Hippocampal formation (tissue), 2 donors: ENCODE data around the gene KLHL12.
"Not testable (repeated sequence)": the region's sequence is repeated elsewhere in the genome, so short reads cannot be mapped to it uniquely, and the experiment has no call there.

Experiments used
- DNase-seq, 2 donors: peaks; one replicate each; lab custom pipeline; 2025; lab: John Stamatoyannopoulos, UW

KLHL12 gene

DNA sequence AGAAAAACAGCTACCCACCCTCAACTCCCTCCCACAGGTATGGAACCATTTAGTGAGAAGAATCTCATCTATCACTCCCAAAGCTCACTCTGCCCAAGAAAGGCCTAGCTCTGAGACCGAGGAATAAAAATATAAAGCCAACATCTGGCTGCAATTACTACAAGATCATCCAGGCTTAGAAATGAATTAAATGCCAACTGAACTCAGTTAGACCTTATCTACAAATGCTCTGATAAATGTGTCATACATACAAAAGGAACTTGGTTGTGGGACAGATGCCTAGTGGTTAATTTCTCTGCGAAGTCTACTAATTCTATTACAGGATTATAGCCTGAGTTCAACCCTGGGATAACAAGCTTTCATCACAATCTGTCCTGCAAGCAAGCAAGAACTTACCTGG is 24.4 kb upstream of the KLHL12 start:
- DNase-seq: no peak

DNA sequence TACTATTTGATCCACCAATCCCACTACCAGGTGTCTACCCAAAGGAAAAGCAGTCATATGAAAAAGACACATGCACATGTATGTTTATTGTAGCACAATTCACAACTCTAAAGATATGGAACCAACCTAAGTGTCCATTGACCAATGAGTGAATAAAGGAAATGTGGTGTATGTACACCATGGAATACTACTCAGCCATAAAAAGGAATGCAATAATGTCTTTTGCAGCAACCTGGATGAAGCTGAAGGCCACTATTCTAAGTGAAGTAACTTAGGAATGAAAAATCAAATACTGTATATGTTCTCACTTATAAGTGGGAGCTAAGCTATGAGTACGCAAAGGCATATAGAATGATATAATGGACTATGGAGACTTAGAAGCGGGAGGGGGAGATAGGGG is 18.4 kb upstream of the KLHL12 start:
- DNase-seq: no peak

DNA sequence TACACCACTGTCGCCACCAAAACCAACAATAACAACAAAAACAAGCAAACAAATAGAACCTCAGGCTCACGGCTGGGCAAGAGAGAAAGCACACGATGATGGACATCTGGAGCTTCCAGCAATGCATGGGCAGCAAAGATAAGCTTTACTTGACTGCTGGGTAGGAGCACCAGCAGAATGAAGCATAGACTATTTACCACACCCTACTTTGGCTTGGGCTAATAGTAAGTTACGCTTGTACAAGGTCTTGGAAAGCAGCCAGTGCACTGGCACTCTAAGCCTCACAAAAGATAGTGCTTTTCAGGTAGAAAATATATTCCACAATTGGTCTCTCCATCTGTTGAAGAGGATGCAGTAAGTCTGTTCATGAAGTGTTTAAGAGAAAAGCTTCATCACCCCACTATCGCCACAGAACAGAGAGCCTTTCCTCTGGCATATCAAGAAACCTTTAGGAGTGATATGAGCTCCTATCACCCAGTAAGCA is 17.4 kb upstream of the KLHL12 start:
- no peak for DNase-seq

DNA sequence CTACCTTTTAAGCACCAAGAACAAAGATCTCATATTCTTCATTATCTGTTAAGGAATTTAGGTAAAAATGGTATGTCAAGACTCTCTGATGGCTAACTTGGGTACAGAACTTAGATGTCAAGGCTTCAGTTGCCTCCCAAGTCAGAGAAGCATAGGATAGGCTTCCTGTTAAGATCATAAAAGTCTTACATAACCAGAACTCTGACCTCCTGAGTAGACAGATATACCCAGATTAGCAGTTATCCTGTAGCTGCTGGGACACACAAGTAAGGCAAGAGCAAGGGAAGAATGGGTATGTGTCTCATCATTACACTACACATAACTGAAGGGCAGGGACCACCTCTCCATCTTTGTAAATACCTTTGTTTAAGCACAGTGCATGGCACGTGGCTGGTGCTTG is 15.4 kb upstream of the KLHL12 start:
- no peak for DNase-seq

DNA sequence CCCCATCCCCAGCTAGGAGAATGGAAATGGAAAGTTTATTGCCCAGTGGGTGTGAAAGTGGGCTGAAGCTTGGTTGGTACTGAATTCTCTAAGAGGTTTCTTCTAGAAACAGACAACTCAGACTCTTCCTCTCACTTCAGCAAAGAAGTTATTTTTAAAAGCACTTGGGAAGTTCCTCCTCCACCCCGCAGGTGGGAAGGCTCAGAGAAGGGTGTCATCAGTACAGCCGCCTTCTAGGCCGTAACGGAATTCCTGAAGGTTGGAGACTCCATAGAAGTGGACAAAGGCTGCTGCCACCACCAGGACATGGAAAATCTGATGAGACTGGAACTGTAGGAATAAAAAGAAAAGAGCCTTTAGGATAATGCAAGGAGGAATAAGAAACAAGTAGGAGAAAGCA is 14.3 kb upstream of the KLHL12 start:
- no peak for DNase-seq

DNA sequence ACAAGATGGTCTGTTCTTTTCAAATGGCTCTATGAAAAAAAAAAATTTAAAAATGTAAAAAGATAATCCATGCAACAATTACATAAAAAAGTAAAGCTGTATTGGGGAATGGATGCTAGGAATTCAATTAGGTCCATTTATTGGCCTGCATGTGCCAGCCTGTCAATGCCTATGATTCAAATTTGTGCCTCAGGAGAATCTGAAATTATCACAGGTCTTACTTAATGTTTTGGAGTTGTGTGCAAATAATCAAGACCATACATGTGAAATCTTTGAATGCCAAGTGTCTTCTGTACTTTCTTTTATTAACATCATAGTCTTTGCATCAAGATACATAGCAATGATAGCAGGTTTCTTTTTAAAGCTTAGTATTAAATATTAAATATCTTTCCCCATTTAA is 13.5 kb upstream of the KLHL12 start:
- no peak for DNase-seq

DNA sequence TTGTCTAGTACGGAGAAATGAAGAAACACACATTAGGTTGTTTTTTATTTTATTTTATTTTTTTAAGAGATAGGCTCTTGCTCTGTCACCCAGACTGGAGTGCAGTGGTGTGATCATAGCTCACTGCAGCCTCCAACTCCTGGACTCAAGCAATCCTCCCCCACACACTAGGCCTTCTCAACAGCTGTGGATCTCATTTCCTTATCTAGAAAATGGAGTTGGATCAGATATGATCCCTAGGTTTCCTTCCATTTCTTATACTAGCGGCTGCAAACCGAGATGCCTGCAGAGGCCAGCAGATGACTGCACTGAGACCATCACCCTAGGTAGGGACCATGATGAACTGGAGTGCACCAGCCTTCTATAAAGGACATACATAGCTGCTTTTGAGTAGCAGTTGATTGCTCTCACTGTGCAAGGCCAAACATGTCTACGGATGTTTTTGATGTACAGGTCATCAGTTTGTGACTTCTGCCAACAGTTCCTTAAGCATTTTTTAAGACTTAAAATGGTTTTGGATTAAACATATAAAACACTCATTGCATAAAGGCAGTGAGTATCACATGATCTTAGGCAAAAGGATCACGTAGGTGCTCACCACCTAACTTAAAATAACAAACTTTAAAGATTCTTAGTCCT is 11.4 kb upstream of the KLHL12 start:
- no peak for DNase-seq

DNA sequence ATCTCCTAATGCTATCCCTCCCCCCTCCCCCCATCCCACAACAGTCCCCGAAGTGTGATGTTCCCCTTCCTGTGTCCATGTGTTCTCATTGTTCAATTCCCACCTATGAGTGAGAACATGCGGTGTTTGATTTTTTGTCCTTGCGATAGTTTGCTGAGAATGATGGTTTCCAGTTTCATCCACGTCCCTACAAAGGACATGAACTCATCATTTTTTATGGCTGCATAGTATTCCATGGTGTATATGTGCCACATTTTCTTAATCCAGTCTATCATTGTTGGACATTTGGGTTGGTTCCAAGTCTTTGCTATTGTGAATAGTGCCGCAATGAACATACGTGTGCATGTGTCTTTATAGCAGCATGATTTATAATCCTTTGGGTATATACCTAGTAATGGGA is 9.4 kb upstream of the KLHL12 start:
- not testable (repeated sequence) for DNase-seq

DNA sequence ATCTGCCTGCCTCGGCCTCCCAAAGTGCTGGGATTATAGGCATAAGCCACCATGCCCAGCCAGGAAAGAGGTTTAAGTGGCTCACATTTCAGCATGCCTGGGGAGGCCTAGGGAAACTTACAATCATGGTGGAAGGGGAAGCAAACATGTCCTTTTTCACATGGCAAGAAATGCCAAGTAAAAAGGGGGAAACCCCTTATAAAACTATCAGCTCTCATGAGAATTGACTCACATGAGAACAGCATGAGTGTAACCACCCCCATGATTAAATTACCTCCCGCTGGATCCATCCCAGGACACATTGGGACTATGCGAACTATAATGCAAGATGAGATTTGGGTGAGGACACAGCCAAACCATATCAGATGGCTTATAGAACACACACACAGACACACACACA is 8.8 kb upstream of the KLHL12 start:
- no peak for DNase-seq

DNA sequence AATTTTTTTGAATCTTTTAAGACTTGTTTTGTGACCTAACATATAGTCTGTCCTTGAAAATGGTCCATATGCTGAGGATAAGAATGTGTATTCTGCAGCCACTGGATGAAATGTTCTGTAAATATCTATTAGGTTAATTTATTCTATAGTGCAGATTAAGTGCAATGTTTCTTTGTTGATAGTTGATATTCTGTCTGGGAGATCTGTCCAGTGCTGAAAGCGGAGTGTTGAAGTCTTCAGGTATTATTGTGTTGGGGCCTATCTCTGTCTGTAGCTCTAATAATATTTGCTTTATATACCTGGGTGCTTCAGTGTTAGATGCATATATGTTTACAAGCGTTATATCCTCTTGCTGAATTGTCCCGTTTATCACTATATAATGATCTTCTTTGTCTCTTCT is 7.7 kb upstream of the KLHL12 start:
- no peak for DNase-seq

DNA sequence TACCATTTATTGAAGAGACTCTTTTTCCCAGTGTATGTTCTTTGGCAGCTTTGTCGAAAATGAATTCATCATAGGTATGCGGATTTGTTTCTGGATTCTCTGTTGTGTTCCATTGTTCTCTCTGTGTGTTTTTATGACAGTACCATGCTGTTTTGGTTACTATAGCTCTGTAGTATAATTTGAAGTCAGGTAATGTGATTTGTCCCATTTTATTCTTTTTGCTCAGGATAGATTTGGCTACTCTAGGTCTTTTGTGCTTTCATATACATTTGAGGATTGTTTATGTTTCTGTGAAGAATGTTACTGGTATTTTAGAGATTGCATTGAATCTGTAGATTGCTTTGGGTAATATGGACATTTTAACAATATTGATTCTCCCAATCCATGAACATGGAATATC is 5.4 kb upstream of the KLHL12 start:
- no peak for DNase-seq

DNA sequence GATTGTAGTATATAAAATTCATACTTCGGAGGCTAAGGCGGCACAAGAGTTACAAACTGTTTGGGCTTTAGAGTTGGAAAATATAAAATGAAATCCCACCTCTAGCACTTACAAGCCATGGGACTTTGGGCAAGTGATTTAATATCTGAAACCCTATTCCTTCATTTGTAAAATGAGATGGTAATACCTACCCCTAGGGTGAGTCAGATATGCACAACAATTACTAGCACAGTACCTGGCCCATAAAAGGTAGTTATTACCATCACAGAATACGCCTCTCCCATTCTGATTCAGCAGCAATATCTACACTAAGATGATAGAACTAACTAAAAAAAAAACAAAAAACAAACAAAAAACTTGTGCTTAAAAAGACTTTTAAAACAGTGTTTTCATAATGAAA is 3.5 kb downstream of the KLHL12 start:
- DNase-seq: no peak

DNA sequence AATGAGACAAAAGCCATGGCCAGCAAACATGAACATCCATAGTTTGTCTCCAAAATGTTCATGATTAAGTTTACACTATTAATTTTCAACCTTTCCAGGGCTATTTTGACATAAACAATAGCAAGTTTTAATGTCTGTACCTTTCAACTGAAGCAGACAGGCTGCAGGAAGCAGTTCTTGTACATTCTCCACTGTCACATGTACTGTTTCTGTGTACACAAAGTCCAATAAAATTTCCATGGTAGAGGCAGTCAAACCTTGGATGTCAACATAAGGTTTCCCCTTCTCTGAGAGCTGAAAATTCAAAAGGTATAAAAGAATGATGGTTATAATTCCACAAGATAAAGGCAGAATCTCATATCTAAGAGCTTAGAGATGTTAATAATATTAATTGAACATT is 7.4 kb downstream of the KLHL12 start:
- DNase-seq: no peak

DNA sequence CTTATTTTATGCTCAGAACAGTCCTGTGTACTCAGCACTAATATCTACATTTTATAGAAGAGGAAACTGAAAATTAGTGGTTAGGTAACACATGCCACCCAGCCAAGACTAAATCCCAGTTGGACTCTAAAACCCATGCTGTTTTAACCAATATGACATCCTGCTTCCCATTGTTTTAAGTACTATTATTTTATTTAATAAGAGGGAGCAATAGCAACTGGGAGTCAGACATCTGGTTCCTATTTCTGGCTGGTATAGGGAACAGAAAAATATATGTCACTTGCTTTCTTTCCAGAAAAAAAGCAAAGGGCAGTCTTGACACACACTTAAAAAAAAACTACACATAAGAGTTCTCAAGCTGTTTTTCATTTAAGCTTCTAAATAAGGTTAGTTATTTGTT is 11.9 kb downstream of the KLHL12 start:
- no peak for DNase-seq

DNA sequence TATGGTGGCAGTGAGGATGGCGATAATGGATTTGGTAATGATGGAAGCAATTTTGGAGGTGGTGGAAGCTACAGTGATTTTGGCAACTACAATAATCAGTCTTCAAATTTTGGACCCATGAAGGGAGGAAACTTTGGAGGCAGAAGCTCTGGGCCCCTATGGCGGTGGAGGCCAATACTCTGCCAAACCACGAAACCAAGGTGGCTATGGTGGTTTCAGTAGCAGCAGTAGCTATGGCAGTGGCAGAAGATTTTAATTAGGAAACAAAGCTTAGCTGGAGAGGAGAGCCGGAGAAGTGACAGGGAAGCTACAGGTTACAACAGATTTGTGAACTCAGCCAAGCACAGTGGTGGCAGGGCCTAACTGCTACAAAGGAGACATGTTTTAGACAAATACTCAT is 14.6 kb downstream of the KLHL12 start:
- not testable (repeated sequence) for DNase-seq

DNA sequence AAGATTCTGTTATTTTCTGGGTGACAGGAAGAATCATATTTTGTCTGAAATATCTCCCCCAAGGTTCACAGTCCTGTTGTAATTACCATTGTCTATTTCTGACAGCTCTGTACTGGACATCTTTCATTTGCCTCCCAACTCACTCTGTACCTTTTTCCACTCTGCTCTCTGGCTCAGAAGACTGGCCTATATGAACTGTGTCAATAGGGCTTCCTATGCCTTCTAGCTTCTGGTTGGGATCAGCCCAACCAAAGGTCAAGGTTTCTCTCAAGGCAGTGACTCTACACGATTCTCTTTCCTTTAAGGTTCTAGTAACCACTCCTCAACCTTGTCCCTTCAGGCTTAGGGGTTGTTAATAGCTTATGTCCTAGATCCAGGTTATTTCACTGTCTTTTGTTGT is 17.5 kb downstream of the KLHL12 start:
- no peak for DNase-seq

DNA sequence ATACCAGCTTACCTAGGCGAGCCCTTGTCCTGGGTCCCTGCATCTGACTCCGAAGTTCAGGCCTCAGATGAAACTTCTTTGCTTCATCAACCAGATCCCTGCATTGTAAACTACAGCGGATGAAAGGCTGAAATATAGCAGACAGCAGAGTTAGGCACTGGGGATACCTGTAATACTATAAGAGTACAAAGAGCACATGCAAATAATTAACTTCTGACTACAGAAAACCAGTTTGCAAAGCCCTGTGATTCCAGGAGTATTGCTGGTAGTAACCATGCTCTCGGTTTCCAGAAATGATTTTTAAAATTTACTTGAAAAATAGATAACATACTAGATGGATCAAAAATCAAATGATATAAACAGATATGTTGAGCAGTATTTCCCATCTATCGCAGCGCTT is 18.0 kb downstream of the KLHL12 start:
- DNase-seq: no peak

DNA sequence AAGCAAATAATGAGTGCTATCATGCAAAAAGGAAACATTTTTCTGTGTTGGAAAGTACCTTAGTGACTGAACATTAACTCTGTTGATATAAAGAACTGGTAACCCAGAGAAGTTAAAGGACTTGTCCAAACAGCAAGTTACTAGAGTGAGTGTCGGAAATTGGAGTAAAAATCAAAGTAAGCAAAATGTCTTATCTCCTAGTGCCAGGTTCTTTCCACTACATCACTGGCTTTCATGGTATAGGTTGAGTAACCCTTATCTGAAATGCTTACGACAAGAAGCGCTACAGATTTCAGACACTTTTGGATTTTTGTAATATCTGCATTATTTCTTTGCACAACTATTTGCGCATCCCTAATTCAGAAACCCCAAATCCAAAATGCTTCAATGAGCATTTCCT is 21.7 kb downstream of the KLHL12 start:
- no peak for DNase-seq

DNA sequence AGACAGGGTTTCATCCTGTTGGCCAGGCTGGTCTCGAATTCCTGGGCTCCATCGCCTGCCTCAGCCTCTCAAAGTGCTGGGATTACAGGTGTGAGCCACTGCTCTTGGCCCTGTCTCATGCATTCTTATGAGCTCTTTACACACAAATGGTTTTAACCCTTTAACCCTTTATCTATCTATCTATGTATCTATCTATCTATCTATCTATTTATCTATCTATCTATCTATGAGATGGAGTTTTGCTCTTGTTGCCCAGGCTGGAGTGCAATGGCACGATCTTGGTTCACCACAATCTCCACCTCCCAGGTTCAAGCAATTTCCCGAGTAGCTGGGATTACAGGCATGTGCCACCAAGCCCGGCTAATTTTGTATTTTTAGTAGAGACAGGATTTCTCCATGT is 23.2 kb downstream of the KLHL12 start:
- DNase-seq: not testable (repeated sequence)

DNA sequence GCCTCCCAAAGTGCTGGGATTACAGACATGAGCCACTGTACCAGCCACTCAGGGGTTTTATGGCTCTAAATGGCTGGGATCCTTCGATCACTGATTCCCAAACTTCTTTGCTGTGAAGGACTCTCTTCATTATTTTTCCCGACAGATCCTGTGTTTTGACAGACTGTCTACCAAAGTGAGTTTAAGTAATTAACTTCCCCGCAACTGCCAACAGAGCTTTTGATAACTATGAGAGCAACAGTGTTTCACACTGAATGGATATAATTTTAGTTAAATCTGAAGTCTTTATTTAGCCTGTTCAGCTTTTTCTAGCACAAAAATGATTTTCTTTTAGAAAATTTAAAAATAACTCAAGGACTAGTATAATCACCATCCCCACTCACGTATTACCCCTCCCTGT is 25.5 kb downstream of the KLHL12 start:
- no peak for DNase-seq

DNA sequence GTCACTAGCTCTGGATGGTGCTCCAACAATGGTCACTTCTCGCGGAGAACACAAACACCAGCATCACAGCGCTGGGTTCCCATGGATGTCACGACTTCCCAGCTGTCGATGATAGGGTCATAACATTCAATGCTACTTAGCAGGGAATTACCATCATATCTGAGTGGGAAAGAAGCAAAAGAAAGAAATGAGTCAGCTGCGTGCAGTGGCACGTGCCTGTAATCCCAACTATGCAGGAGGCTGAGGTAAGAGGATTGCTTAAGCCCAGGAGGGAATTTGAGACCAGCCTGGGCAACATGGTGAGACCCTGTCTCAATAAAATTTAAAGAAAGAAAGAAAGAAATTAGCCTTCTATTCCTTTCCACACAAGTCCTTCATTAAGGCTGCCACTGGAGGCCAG is 34.5 kb downstream of the KLHL12 start:
- DNase-seq: no peak

DNA sequence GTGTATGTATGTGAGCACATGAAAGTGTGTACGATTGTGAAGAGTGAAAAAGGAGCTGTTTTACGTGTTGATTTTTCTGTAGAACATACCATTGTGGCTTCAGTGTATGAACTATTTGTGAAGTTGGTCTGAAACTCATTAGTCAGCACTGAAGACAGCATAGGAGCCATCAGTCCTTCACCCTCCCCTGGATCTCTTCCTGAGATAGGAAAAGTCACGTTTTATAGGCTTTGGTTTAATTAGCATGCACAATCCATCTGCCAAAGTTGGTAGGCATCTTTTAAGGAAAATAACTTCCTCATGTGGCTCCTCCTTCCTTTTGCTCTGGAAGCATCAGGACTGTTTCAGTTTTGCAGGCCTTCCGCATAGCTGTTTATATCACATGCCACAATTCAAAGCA is 36.6 kb downstream of the KLHL12 start:
- no peak for DNase-seq

DNA sequence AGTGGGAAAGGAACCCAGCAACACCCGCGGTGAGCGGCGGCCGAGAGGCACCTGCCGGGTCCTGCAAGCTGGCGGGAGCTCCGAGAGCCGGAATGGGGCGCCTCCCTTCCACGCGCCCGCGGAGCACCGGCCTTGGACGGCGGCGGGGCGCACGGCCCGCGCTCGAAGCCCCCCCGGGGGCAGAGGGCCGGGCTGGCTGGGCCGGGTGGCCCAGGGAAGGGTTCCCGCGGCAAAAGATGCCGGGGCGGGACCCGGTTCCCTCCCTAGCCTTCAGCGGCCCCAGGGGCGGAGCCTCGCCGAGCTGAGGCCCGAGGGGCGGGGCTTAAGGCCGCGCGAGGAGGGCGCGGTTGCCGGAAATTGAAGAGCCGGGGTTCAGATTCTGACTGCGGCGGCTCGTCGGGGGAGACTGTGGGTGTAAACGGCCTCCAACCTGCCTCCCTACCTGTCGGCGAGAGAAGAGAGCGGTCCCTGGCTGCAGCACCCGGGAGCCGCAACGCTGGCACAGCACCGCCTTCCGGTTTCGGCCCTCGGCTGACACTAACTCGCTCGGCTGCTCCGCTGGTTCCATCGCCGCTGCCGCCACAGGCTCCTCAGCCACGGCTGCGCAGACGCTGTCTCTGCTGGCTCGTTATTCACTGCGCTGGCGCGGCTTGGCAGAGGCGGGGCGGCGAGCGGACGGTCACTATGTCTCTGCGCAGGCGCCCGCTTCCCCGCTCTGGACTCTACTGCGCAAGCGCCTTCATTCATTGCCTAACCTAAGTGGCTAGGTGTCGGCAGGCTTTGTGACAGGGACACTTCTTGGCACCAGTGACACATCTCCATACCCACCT is 38.3 kb downstream of the KLHL12 start, which contains the start of gene RABIF:
RABIF (minus strand) TSS at position 619 of the 830 bp plus-strand sequence; CDS start at position 568, 51 bp downstream.
- peak; percentile 89 to 92 for DNase-seq

DNA sequence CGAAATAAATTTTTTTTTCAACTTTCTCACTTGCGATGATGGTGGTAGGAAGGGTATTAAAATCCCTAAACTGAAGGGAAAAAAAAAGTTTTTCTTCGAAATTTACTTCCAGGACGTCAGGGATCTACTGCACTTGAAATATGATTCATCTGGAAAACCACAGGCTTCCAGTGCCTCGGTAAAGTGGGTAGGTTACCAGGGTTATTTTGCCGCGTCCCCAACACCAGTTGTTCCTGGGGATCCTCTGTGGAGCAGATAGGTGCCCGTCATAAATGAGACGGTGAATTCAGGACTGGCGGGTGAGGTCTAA is 38.9 kb downstream of the KLHL12 start:
- DNase-seq: no peak
